Esophagus (tissue), 2 donors: ENCODE results near the gene DHRS7B. TPM values are rescaled to one million over a fixed set of nuclear protein-coding genes. Genes with fewer than 3 reads are reported as not detected.

Source experiments
- H3K27ac ChIP-seq, 2 donors: one replicate each; pipeline ENCODE4 v1.5.1; 2013; ENCODE audit warnings: low read depth in 2 of 2, mild to moderate bottlenecking in 2 of 2, inconsistent platforms in 1 of 2, low read length in 1 of 2, moderate library complexity in 1 of 2
- H3K27me3 ChIP-seq, 2 donors: one replicate each; pipeline ENCODE4 v1.6.1; 2013; ENCODE audit warnings: low read length in 2 of 2, control low read depth in 1 of 2, mild to moderate bottlenecking in 1 of 2; ENCODE audit not compliant: insufficient read depth in 2 of 2, control insufficient read depth in 1 of 2
- H3K36me3 ChIP-seq, 2 donors: one replicate each; pipeline ENCODE4 v1.6.1; 2013; ENCODE audit warnings: low read length in 1 of 2; ENCODE audit not compliant: control insufficient read depth in 2 of 2, insufficient read depth in 2 of 2
- H3K4me1 ChIP-seq, 2 donors: one replicate each; pipeline ENCODE4 v1.6.1; 2013; ENCODE audit warnings: low read length in 1 of 2; ENCODE audit not compliant: control insufficient read depth in 2 of 2, insufficient read depth in 2 of 2
- H3K4me3 ChIP-seq, 2 donors: one replicate each; pipeline ENCODE4 v1.5.1; 2013; ENCODE audit warnings: low read length in 2 of 2, mild to moderate bottlenecking in 2 of 2, low read depth in 1 of 2, moderate library complexity in 1 of 2
- H3K9me3 ChIP-seq, 2 donors: one replicate each; pipeline ENCODE4 v1.6.1; 2013; ENCODE audit warnings: mild to moderate bottlenecking in 2 of 2, low read depth in 1 of 2, low read length in 1 of 2, moderate library complexity in 1 of 2; ENCODE audit not compliant: control insufficient read depth in 2 of 2, insufficient read depth in 1 of 2
- WGBS, 2 donors: extraction: QIAGEN DNeasy Blood & Tissue Kit; methylation state at CpG; one replicate each; pipeline ENCODE4 v1.1.7; 2013; 5-methylcytosine and 5-hydroxymethylcytosine counted together
- polyA plus RNA-seq, 2 donors: library from polyadenylated mRNA; stranded (reverse); fragments of 200-250 nt; gene quantifications; one replicate each; pipeline ENCODE4 v1.2.3, GENCODE V29; 2013
- donor health status: healthy with polysubstance abuse.
- donor health status: Bipolar disorder and iron deficiency.

DHRS7B gene
- polyA plus RNA-seq, 2 donors, result 18.8 to 19.4 TPM

DNA sequence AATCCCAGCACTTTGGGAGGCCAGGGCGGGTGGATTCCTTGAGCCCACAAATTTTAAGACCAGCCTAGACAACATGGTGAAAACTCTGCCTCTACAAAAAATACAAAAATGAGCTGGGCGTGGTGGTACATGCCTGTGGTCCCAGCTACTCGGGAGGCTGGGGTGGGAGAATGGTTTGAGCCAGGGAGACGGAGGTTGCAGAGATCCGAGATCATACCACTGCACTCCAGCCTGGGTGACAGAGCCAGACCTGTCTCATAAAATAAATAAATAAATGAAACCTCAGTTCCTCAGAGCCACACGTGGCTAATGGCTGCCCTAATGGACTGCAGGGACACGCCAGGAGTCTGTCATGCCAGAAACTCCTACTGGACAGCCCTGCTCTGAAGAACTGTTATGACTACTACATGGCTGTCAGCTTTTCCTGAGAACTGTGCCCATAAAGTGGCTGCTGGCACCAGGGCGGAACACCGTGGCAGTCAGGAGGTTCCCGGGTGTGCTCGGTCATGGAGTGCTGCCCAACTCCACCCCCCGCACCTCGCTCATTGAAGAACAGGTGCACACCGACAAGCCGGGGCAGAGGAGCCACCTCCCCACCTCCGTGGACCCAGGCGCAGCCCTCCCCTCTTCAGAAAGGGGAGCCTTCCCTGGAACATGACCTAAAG, 82.9 kb downstream of the DHRS7B start:
- Histone ChIP-seq H3K36me3 (peaks cover 0 to 2% of the 10 kb centered on the region in 2 donors), H3K4me3 (no peak overlapping the region), H3K27me3 (no peaks in the 10 kb centered on the region), H3K9me3 (no peaks in the 10 kb centered on the region), H3K27ac (peak overlapping the region; percentile 9 to 36), H3K4me1 (peaks cover 9 to 27% of the 10 kb centered on the region in 2 donors)
- WGBS, 2 donors, result 56% methylated on average over 17 of the region's 17 CpGs

DNA sequence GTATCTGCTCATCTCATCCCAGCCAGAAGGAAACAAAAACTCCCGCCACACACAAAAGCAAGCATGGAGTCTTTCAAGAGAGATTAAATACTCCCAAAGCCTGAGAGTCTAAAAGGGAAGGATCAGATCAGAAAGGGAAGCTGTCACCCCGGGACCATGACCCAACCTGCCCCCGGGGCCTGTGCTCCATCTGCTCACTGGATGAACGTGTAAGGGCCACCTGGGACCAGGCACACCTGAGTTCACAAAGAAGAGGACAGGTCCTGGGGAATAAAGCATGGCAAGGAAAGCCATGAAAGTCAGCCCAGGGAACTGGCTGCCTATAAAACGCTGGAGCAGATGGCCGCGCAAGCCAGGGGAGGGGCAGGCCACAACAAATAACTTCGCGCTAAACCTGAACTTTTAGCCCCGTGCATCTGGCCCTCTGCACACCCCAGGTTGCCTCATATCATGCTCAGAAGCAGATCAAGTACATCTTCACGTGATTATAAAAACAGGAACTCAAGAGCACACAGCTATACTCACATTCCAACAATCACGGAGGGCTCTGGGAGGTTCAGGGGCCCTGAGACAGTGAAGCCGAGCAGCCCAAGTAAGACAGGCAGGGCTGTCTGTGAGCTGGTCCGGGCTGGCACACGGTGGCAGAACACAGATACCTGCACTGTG, 83.8 kb downstream of the DHRS7B start:
- WGBS, 2 donors, result 47 to 48% methylated on average over 15 of the region's 15 CpGs
- peaks cover 4 to 28% of the 10 kb centered on the region in 2 donors for H3K4me1 ChIP-seq
- H3K9me3 ChIP-seq, result no peaks in the 10 kb centered on the region
- no peaks in the 10 kb centered on the region for H3K27me3 ChIP-seq
- peak overlapping the region in 1 of 2 donors; percentile 36 for H3K27ac ChIP-seq
- H3K36me3 ChIP-seq, result peaks cover 0 to 2% of the 10 kb centered on the region in 2 donors
- H3K4me3 ChIP-seq, result no peak overlapping the region

DNA sequence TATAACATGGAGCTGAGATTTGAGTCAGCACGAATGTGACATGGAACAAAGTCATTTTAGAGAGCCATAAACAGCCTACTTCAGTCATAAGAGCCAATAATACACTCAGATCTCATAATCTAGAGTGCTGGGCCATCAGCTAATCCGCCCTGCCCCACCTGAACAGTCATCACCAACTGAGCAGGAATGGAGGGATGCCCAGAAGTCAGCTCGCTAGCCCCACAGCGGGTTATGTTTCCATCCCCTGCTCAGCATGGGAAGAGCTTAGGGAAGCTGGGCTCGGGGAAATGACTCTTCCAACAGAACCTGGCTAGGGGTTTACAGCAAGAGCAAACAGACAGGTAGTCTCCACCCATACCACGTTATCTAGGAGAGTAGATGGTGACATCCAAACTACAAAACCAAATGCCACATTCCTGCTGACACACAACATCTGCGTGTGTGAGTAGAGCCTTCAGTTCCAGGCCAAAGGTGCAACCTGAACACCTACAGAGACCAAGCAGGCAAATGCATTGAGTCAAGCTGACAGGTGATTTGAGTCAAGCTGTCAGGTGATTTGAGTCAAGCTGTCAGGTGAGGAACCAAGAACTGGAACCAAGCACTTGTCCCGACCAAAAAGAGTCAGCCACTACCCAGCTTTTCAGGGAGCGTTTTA, 85.2 kb downstream of the DHRS7B start:
- Histone ChIP-seq H3K4me3 (peak overlapping the region in 1 of 2 donors; percentile 99), H3K4me1 (peaks cover 4 to 28% of the 10 kb centered on the region in 2 donors), H3K9me3 (no peaks in the 10 kb centered on the region), H3K27me3 (no peaks in the 10 kb centered on the region), H3K36me3 (peaks cover 0 to 2% of the 10 kb centered on the region in 2 donors), H3K27ac (peak overlapping the region; percentile 29 to 38)
- WGBS, 2 donors, result 50 to 53% methylated on average over 9 of the region's 9 CpGs

DNA sequence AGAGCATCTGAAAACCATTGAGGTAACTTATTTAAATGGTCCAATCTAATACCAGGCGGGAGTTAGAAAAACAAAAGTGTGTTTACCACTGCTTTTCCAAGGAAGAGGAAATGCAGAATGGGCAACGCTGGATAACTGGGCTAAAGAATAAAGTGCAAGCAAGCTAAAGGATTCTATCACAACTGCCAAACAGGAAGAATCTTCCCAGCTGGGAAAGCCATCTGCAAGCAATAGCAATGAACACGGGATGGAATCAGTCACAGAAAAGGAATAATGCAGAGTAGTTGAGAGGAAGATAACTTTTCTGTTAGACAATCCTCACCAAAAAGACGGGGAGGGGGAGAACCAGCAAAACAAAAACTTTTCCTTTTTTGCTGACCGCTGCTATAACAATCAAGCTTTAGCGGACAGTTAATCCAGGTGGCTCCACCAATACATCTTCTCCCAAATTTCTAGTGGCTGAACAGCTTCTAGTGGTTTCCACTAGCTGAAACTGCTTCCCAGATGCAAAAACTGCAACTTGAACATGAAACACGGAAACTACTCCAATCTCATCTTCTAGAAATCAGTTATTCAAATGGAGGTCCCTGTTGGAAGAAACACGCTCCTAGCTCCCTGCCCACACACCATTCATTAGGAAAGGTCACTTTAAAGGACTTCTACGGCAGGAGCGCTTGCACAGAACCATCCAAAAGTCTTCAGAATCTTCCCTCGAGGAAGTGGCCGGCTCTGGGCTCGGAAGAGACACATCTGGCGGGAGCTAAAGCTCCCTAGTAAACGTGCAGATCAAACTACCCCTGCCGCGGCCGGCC, 86.3 kb downstream of the DHRS7B start:
- Histone ChIP-seq H3K9me3 (no peaks in the 10 kb centered on the region), H3K4me1 (peaks cover 4 to 28% of the 10 kb centered on the region in 2 donors), H3K27me3 (no peaks in the 10 kb centered on the region), H3K27ac (peak overlapping the region; percentile 96 to 98), H3K36me3 (no peaks in the 10 kb centered on the region), H3K4me3 (peak overlapping the region; percentile 97 to 99)
- 3 to 5% methylated on average over 18 of the region's 18 CpGs for WGBS, 2 donors

DNA sequence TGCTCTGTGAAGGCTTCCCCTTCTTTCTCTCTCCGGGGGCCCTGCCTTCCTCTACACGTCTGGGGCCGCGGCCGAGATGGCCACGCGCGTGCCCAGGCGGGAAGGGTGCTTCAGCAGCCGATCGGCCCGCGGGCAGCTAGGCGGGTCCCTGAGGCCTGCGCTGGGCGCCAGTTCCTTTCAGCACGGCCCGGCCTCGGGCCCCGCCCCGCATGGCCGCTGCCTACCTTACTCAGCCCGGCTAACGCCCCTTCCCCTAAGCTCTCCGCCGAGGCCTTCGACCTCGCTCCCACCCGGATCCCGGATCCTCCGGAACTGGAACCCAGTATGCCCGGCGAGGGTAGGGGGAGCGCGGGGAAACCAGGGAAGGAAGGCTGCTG, 86.9 kb downstream of the DHRS7B start:
- H3K27me3 ChIP-seq, result no peaks in the 10 kb centered on the region
- peak overlapping the region; percentile 96 to 98 for H3K27ac ChIP-seq
- no peaks in the 10 kb centered on the region for H3K36me3 ChIP-seq
- 0% methylated on average over 35 of the region's 35 CpGs for WGBS, 2 donors
- no peaks in the 10 kb centered on the region for H3K9me3 ChIP-seq
- peaks cover 4 to 24% of the 10 kb centered on the region in 2 donors for H3K4me1 ChIP-seq
- peak overlapping the region; percentile 97 to 99 for H3K4me3 ChIP-seq

DNA sequence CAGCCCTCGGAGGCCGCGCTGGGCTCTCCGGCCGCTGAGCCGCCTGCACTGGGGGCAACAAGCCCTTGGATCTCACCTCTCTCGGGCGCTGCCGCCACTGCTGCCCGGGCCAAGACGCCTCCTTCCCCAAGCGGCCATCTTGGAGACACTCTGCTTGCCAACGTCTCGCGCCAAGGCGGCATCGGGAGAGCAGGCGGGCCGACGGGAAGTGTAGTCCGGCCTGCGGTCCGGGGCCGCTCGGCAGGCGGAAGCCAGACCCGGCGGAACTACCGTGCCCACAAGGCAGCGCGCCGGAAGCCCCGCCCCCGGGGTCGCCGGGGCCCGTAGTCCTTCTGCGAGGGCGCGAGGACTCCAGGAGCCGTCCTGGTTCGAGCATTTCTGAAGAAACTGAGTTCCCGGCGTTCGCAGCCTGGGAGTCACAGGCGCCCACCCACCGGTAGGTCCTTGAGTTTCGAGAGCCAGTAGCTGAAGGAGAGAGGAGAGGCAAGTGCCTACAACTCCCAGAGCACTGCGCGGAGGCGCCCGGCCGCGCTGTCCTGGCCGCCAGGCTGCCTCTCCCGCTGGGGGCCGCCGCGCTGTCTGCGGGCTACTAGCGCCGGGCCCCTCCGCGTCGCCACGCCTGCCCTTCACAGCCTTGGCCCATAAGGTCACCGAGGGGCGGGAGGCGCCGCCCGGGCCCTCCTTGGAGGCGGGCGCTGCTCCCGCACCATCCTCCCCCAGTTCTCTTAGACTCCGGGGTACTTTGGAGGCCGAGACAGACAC, 87.4 kb downstream of the DHRS7B start, which contains the start of gene TMEM11:
Gene TMEM11 (minus strand): TSS at position 147 of the 762 bp plus-strand sequence. CDS start 9 bp downstream, at position 138.
- WGBS, 2 donors, result 0% methylated on average over 70 to 76 of the region's 76 CpGs
- H3K4me3 ChIP-seq, result peak within 1 kb of the TSS; percentile 97 to 99
- H3K4me1 ChIP-seq, result peaks cover 4 to 20% of the 10 kb centered on the region in 2 donors
- H3K27ac ChIP-seq, result peak within 1 kb of the TSS; percentile 96 to 98
- no peaks in the 10 kb centered on the region for H3K27me3 ChIP-seq
- H3K36me3 ChIP-seq, result no peaks in the 10 kb centered on the region
- H3K9me3 ChIP-seq, result no peaks in the 10 kb centered on the region

DNA sequence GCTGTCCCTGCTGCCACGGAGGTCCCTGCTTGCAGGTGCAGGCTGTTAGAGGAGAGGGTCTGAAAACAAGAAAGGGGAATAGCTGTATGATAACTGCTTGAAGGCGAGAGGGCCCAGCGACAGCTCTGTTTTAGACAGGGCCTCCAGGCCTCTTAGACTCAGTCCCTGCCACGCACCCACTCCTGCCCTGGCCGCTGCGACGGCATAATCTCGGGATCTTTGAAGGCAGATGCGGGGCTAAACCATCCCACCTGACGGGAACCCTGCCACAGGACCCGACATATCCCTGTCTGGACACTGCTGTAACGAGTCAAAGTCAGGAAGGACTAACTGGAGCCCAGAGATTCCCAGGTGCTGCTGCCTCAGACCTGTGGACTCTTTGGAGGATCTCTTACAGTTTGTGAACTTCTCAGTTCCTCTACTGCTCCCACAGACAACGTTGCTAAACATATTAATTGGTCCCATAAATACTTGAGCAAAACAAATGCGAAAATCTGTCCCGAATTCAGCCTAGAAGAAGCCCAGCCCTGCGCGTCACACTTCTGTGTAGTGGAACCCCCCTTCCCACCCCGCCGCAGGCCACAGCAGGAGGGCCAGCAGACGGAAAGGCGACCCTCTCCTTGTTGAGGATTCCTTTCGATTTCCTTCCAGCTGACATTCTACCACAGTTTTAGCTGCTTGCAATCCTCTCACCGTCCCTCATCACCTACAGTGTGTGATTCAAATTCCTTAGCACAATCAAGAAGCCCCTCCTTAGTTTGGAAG, 88.2 kb downstream of the DHRS7B start:
- H3K9me3 ChIP-seq, result no peaks in the 10 kb centered on the region
- peak overlapping the region; percentile 96 to 98 for H3K27ac ChIP-seq
- WGBS, 2 donors, result 8 to 11% methylated on average over 23 of the region's 23 CpGs
- no peaks in the 10 kb centered on the region for H3K36me3 ChIP-seq
- H3K4me3 ChIP-seq, result peak overlapping the region; percentile 97 to 99
- H3K27me3 ChIP-seq, result no peaks in the 10 kb centered on the region
- H3K4me1 ChIP-seq, result peaks cover 4 to 20% of the 10 kb centered on the region in 2 donors

DNA sequence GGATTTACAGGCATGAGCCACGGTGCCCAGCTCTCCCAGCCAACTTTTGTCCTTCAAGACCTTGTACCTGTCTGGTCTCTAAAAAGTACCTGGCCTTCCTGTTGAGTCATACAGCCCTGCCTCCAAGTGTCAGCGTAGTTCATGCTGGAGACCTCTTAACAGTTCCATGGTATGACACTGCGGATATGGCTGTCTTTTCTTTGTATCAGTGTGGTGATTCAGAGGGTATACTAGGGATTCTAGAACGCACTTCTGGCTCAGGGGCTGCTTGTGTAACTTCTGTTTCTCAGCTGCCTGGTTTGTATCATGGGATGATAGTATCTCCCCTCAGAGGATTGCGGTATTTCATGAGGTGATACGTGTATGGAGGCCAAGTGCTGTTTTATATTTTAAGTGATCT, 89.2 kb downstream of the DHRS7B start:
- no peak overlapping the region for H3K27ac ChIP-seq
- 85 to 86% methylated on average over 6 of the region's 6 CpGs for WGBS, 2 donors

More for the DNA sequence above, 89.2 kb downstream of the DHRS7B start:
- Histone ChIP-seq H3K27me3 (no peaks in the 10 kb centered on the region), H3K9me3 (no peaks in the 10 kb centered on the region), H3K4me1 (peaks cover 0 to 14% of the 10 kb centered on the region in 2 donors), H3K36me3 (peaks cover 0 to 2% of the 10 kb centered on the region in 2 donors), H3K4me3 (no peak overlapping the region)
